ENCODE measurements around the gene ROR2. TPM values are rescaled to one million over a fixed set of nuclear protein-coding genes. Genes with fewer than 3 reads are reported as not detected.
"Not testable (repeated sequence)": the region's sequence is repeated elsewhere in the genome, so short reads cannot be mapped to it uniquely, and the experiment has no call there.

Gene ROR2
- total RNA-seq, 2 experiments from 2014 or later = not detected

DNA sequence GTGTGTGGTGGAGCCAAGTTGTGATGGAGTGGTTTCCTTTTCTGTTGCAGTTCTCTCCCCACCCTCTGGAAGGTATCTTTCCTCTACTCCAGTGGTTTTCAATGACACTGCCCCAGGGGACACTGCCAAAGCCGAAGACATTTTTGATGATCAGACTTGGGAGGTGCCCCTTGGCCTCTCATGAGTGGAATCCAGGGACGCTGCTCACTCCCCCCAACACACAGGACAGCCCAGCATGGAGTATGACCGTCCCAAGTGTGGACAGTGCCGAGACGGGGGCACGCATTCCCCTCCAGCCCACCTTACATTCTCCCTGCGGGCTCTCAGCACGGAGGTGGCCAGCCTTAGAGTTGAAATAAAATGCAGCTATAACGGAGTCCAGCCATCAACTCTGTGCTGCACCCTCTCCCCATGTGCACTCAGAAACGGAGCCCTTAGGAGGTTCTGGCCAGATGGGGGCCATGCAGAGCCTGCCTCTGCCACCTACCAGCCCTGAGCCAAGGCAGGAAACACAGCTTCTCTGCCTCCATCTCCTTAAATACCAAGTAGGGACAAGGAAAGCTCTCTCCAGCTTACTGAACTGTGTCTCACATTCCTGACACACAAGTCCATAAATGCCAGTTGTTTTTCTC lies 150.8 kb downstream of the ROR2 start:
- no peak for ATAC-seq (ENCODE audit: poor library complexity)
- no peaks in the 10 kb centered on the region for H3K9me3 Mint-ChIP-seq
- ChIA-PET CTCF (no interaction called here), POLR2A (no interaction called here)
- H3K36me3 Mint-ChIP-seq (ENCODE audit: low read depth) = no peaks in the 10 kb centered on the region
- no peaks in the 10 kb centered on the region for H3K36me3 ChIP-seq (ENCODE audit: insufficient read depth, low read length)
- peak overlapping the region in 1 of 2 donors; percentile 52 for H3K27ac ChIP-seq (ENCODE audit: low read depth in 1 of 2, low read length in 2 of 2)
- peak overlapping the region; percentile 46 for H3K4me3 Mint-ChIP-seq
- H3K9me3 ChIP-seq (ENCODE audit: control insufficient read depth in 1 of 2, insufficient read depth in 1 of 2, low read length in 2 of 2) = peaks cover 0 to 3% of the 10 kb centered on the region in 2 experiments
- intact Hi-C loops (cut with DNase I, micrococcal nuclease) = no loop called here
- no peaks in the 10 kb centered on the region for H3K27me3 Mint-ChIP-seq
- TF ChIP-seq, protein P1, sequence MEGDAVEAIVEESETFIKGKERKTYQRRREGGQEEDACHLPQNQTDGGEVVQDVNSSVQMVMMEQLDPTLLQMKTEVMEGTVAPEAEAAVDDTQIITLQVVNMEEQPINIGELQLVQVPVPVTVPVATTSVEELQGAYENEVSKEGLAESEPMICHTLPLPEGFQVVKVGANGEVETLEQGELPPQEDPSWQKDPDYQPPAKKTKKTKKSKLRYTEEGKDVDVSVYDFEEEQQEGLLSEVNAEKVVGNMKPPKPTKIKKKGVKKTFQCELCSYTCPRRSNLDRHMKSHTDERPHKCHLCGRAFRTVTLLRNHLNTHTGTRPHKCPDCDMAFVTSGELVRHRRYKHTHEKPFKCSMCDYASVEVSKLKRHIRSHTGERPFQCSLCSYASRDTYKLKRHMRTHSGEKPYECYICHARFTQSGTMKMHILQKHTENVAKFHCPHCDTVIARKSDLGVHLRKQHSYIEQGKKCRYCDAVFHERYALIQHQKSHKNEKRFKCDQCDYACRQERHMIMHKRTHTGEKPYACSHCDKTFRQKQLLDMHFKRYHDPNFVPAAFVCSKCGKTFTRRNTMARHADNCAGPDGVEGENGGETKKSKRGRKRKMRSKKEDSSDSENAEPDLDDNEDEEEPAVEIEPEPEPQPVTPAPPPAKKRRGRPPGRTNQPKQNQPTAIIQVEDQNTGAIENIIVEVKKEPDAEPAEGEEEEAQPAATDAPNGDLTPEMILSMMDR (IDR thresholded peaks at IDR 0.05) = no peak
- peaks cover 28% of the 10 kb centered on the region for H3K4me1 ChIP-seq (ENCODE audit: insufficient read depth, low read length)
- H3K27ac Mint-ChIP-seq = peak overlapping the region; percentile 73
- H3K4me3 ChIP-seq (ENCODE audit: low read length) = peak overlapping the region; percentile 39
- peaks cover 0 to 2% of the 10 kb centered on the region in 2 experiments for H3K27me3 ChIP-seq (ENCODE audit: control insufficient read depth in 1 of 2, insufficient read depth in 2 of 2, low read length in 2 of 2)
- no peak for DNase-seq
- H3K4me1 Mint-ChIP-seq (ENCODE audit: low read depth) = peaks cover 13% of the 10 kb centered on the region

DNA sequence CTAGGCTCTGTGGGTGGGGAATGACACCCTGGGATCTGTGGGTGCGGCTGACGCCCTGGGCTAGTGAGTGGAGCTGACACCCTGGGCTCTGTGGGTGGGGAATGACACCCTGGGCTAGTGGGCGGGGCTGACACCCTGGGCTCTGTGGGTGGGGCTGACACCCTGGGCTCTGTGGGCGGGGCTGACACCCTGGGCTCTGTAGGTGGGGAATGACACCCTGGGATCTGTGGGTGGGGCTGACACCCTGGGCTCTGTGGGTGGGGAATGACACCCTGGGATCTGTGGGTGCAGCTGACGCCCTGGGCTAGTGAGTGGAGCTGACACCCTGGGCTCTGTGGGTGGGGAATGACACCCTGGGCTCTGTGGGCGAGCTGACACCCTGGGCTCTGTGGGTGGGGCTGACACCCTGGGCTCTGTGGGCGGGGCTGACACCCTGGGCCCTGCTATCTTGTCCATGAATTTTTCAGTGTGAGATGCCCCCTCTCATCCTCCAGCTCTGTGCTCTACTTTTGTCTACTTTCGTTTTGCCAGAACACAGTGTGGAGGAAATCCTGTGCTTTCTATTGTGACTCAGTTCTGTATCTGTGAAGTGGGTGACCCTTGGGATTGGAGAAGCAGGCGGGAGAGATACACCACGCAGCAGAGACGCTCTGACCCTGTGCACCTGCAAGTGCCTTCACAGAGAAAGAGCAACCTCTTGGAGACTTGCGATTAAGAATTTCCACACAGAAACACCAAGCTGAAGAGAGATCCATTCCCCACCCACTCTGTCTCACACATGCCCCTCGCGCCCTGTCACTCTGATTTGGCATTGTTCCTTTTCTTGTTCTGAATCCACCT lies 151.5 kb downstream of the ROR2 start:
- POLR2A ChIA-PET; H3K9me3 ChIP-seq (ENCODE audit: control insufficient read depth in 1 of 2, insufficient read depth in 1 of 2, low read length in 2 of 2); intact Hi-C loops (cut with DNase I, micrococcal nuclease); H3K27me3 ChIP-seq (ENCODE audit: control insufficient read depth in 1 of 2, insufficient read depth in 2 of 2, low read length in 2 of 2); H3K9me3 Mint-ChIP-seq; H3K27me3 Mint-ChIP-seq; CTCF ChIA-PET; H3K36me3 Mint-ChIP-seq (ENCODE audit: low read depth); H3K36me3 ChIP-seq (ENCODE audit: insufficient read depth, low read length): not testable (repeated sequence)
- Mint-ChIP-seq H3K4me3 (peak overlapping the region; percentile 46), H3K4me1 (ENCODE audit: low read depth) (peaks cover 13% of the 10 kb centered on the region), H3K27ac (peak overlapping the region; percentile 73)
- peak overlapping the region in 1 of 2 donors; percentile 52 for H3K27ac ChIP-seq (ENCODE audit: low read depth in 1 of 2, low read length in 2 of 2)
- peak overlapping the region; percentile 39 for H3K4me3 ChIP-seq (ENCODE audit: low read length)
- peaks cover 28% of the 10 kb centered on the region for H3K4me1 ChIP-seq (ENCODE audit: insufficient read depth, low read length)
- DNase-seq (peak in 12 of 14 experiments; percentile 9 to 88 (median 44)), ATAC-seq (ENCODE audit: poor library complexity) (peak; percentile 41)

DNA sequence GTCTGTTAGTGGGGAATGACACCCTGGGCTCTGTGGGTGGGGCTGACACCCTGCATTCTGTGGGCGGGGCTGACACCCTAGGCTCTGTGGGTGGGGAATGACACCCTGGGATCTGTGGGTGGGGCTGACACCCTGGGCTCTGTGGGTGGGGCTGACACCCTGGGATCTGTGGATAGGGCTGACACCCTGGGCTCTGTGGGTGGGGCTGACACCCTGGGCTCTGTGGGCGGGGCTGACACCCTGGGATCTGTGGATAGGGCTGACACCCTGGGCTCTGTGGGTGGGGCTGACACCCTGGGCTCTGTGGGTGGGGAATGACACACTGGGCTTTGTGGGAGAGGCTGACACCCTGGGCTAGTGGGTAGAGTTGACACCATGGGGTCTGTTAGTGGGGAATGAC lies 152.5 kb downstream of the ROR2 start:
- intact Hi-C loops (cut with DNase I, micrococcal nuclease); H3K27me3 Mint-ChIP-seq: not testable (repeated sequence)

DNA sequence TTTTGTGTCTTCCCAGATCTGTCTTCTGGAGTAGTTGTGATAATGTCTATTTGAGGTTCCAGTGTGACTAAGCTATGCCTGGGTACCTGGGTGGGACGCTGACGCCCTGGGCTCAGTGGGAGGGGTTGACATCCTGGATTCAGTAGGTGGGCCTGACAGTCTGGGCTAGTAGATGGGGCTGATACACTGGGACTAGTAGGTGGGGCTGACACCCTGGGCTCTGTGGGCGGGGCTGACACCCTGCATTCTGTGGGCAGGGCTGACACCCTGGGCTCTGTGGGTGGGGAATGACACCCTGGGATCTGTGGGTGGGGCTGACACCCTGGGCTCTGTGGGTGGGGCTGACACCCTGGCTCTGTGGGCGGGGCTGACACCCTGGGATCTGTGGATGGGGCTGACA lies 153.5 kb downstream of the ROR2 start:
- H3K9me3 Mint-ChIP-seq; POLR2A ChIA-PET; H3K27me3 ChIP-seq (ENCODE audit: control insufficient read depth in 1 of 2, insufficient read depth in 2 of 2, low read length in 2 of 2); H3K36me3 Mint-ChIP-seq (ENCODE audit: low read depth); intact Hi-C loops (cut with DNase I, micrococcal nuclease); H3K9me3 ChIP-seq (ENCODE audit: control insufficient read depth in 1 of 2, insufficient read depth in 1 of 2, low read length in 2 of 2); H3K4me3 Mint-ChIP-seq; H3K4me3 ChIP-seq (ENCODE audit: low read length); H3K27ac ChIP-seq (ENCODE audit: low read depth in 1 of 2, low read length in 2 of 2); H3K27me3 Mint-ChIP-seq; H3K36me3 ChIP-seq (ENCODE audit: insufficient read depth, low read length): not testable (repeated sequence)
- Mint-ChIP-seq H3K27ac (peak overlapping the region; percentile 47), H3K4me1 (ENCODE audit: low read depth) (peaks cover 13% of the 10 kb centered on the region)
- DNase-seq (peak in 10 of 14 experiments; percentile 2 to 81 (median 36)), ATAC-seq (ENCODE audit: poor library complexity) (peak; percentile 76)
- H3K4me1 ChIP-seq (ENCODE audit: insufficient read depth, low read length) = peaks cover 28% of the 10 kb centered on the region
- CTCF ChIA-PET = interaction anchor here (0.6 kb wide), 1 partner anchor 1770 kb away, joined by 3 read pairs; no protein-coding TSS in a partner anchor

More for the DNA sequence above, 152.5 kb downstream of the ROR2 start:
- H3K9me3 ChIP-seq (ENCODE audit: control insufficient read depth in 1 of 2, insufficient read depth in 1 of 2, low read length in 2 of 2); H3K36me3 Mint-ChIP-seq (ENCODE audit: low read depth); H3K36me3 ChIP-seq (ENCODE audit: insufficient read depth, low read length); H3K4me3 Mint-ChIP-seq; H3K27ac Mint-ChIP-seq; H3K4me3 ChIP-seq (ENCODE audit: low read length); H3K9me3 Mint-ChIP-seq; DNase-seq; POLR2A ChIA-PET; H3K27ac ChIP-seq (ENCODE audit: low read depth in 1 of 2, low read length in 2 of 2); H3K27me3 ChIP-seq (ENCODE audit: control insufficient read depth in 1 of 2, insufficient read depth in 2 of 2, low read length in 2 of 2); CTCF ChIA-PET; ATAC-seq (ENCODE audit: poor library complexity): not testable (repeated sequence)
- H3K4me1 Mint-ChIP-seq (ENCODE audit: low read depth) = peaks cover 13% of the 10 kb centered on the region
- H3K4me1 ChIP-seq (ENCODE audit: insufficient read depth, low read length) = peaks cover 28% of the 10 kb centered on the region

Data from CD4-positive, alpha-beta T cell (primary cell).